Heart left ventricle (tissue), 16 donors: ENCODE data around the gene OR8G5. TPM values are rescaled to one million over a fixed set of nuclear protein-coding genes. Genes with fewer than 3 reads are reported as not detected.

ENCODE experiments used
- ATAC-seq, 4 donors: fragments of 200-7000 bp; cut with Tn5 transposase; one replicate each; pipeline ENCODE4 v1.9.1; 2020 to 2022; ENCODE audit warnings: moderate library complexity in 4 of 4, mild to moderate bottlenecking in 3 of 4, moderate number of reproducible peaks in 1 of 4
- DNase-seq, 5 donors: peaks; one replicate each; pipeline ENCODE4 v3.0.0-alpha.2; 2020
- H3K27ac ChIP-seq, 12 donors: fragments of 200-600 bp; sonication (generic) in 4 of 12; one replicate each; pipeline versions ENCODE4 v1.5.0 to v1.8.0; 2016 to 2022; ENCODE audit warnings: mild to moderate bottlenecking in 2 of 12
- H3K27me3 ChIP-seq, 9 donors: fragments of 200-600 bp; sonication (generic) in 2 of 9; one replicate each; pipeline versions ENCODE4 v1.5.1 to v1.8.0; 2016 to 2022; ENCODE audit warnings: mild to moderate bottlenecking in 3 of 9
- H3K36me3 ChIP-seq, 9 donors: fragments of 200-600 bp; sonication (generic) in 2 of 9; one replicate each; pipeline versions ENCODE4 v1.5.0 to v1.8.0; 2018 to 2022; ENCODE audit warnings: mild to moderate bottlenecking in 2 of 9
- H3K4me1 ChIP-seq, 12 donors: fragments of 200-600 bp; sonication (generic) in 4 of 12; one replicate each; pipeline versions ENCODE4 v1.5.0 to v1.8.0; 2016 to 2022; ENCODE audit warnings: mild to moderate bottlenecking in 3 of 12
- H3K4me3 ChIP-seq, 12 donors: fragments of 200-600 bp; sonication (generic) in 4 of 12; one replicate each; pipeline versions ENCODE4 v1.5.0 to v1.8.0; 2017 to 2022; ENCODE audit warnings: mild to moderate bottlenecking in 9 of 12, moderate library complexity in 4 of 12
- H3K9me3 ChIP-seq, 12 donors: fragments of 200-600 bp; sonication (generic) in 4 of 12; one replicate each; pipeline versions ENCODE4 v1.5.0 to v1.8.0; 2016 to 2022; ENCODE audit warnings: mild to moderate bottlenecking in 1 of 12
- CTCF ChIP-seq, 12 donors: fragments of 200-600 bp; sonication (generic) in 4 of 12; IDR thresholded peaks; one replicate each; pipeline versions ENCODE4 v1.5.0 to v1.8.0; 2018 to 2022; ENCODE audit warnings: antibody characterized with exemption in 12 of 12, mild to moderate bottlenecking in 5 of 12
- POLR2A ChIP-seq, 2 donors: fragments of 450-650 bp; IDR thresholded peaks; one replicate each; pipeline ENCODE4 v1.6.1; 2017; ENCODE audit warnings: antibody characterized with exemption in 2 of 2, mild to moderate bottlenecking in 2 of 2, moderate library complexity in 2 of 2
- WGBS, 4 donors: extraction: QIAGEN DNeasy Blood & Tissue Kit in 2 of 4; methylation state at CpG; one replicate each; pipeline versions ENCODE4 v1.1.5 to v1.1.7; 2013 to 2018; 5-methylcytosine and 5-hydroxymethylcytosine counted together
- intact Hi-C, 10 donors: fragments of 100-400 bp; cut with DNase I; formaldehyde crosslinking; loops; one replicate each; pipeline versions ENCODE4 v1.11.1 to v1.14.2; 2022
- polyA plus RNA-seq, 2 donors: library from polyadenylated mRNA; stranded (reverse); fragments of 200-250 nt; gene quantifications; one replicate each; pipeline ENCODE4 v1.2.3, GENCODE V29; 2013
- total RNA-seq, 9 donors: library from RNA; depleted of rRNA in 2 of 9; stranded (reverse); fragments of >200 nt in 2 of 9; fragmentation: NEBNext Ultra II Directional in 3 of 9; extraction: Animal tissue kit (Norgen Biotek cat#: 25700) in 3 of 9; gene quantifications; one replicate each; pipeline versions ENCODE4 v1.1.0 to v1.2.4, GENCODE V29; 2016 to 2023
- donor health status: ischemic (EF 13 %, LVEDD 7.1; RV severe dilation, severe dysfunction).
- donor health status: healthy with polysubstance abuse.
- donor health status: DM: no; HTN: yes; CAD: no.
- donor health status: DM: no; HTN: no; CAD: no.
- donor health status: ischemic (EF 25% LVEDD 6.9; RV normal size, moderate dysfunction).
- donor health status: ischemic (EF 25% LVEDD 5.7; RV mildly dilated, moderate dysfunction).
- donor health status: healthy.
- donor health status: DM: yes; HTN: yes; CAD: no.
- donor health status: ischemic (EF 35%, LVEDD 5.7; RV mildly dilated, moderate dysfunction).
- donor health status: nonischemic (EF 11% LVEDD 7.7; RV severe dilation, severe dysfunction).
- donor health status: DM: yes; HTN: yes; CAD: no.
- donor health status: PGD.
- donor health status: ischemic (EF 29% LVEDD 5.4; RV normal size, mild dysfunction).
- donor health status: nonischemic (EF 23%, LVEDD 6.1; RV moderate dilation, normal function).

OR8G5 gene
- total and polyA plus RNA-seq, 11 donors: not detected

GRCh38 chr11:124285610-124286344, 29.6 kb downstream of the OR8G5 start:
- no peak for DNase-seq
- 62 to 66% (median 62%) methylated on average over 3 of the region's 3 CpGs for WGBS, 4 donors
- TF ChIP-seq CTCF (IDR thresholded peaks at IDR 0.05): no peak
- no peak for TF ChIP-seq POLR2A (IDR thresholded peaks at IDR 0.05)
- no peak for ATAC-seq
- Histone ChIP-seq H3K9me3 (peaks cover 0 to 31% (median 2%) of the 10 kb centered on the region in 12 donors), H3K4me3 (no peak overlapping the region), H3K27ac (no peak overlapping the region), H3K4me1 (no peaks in the 10 kb centered on the region), H3K27me3 (no peaks in the 10 kb centered on the region), H3K36me3 (no peaks in the 10 kb centered on the region)
- intact Hi-C loops: no loop called here

GRCh38 chr11:124294687-124295086, 38.5 kb downstream of the OR8G5 start:
- Histone ChIP-seq H3K9me3 (peaks cover 0 to 4% (median 0%) of the 10 kb centered on the region in 12 donors), H3K4me3 (no peak overlapping the region), H3K4me1 (no peaks in the 10 kb centered on the region), H3K27ac (no peak overlapping the region), H3K36me3 (no peaks in the 10 kb centered on the region), H3K27me3 (peaks cover 0 to 7% (median 0%) of the 10 kb centered on the region in 9 donors)
- TF ChIP-seq CTCF (IDR thresholded peaks at IDR 0.05): no peak
- TF ChIP-seq POLR2A (IDR thresholded peaks at IDR 0.05): no peak
- DNase-seq (no peak), ATAC-seq (no peak)
- 61 to 82% (median 78%) methylated on average over 1 of the region's 1 CpG for WGBS, 4 donors
- intact Hi-C loops: no loop called here

- Histone ChIP-seq H3K9me3 (no peaks in the 10 kb centered on the region), H3K4me1 (no peaks in the 10 kb centered on the region), H3K27me3 (peaks cover 0 to 7% (median 0%) of the 10 kb centered on the region in 9 donors), H3K27ac (no peak overlapping the region), H3K36me3 (no peaks in the 10 kb centered on the region), H3K4me3 (no peak overlapping the region)
- DNase-seq: no peak
- ATAC-seq: no peak
- intact Hi-C loops: no loop called here
- no peak for TF ChIP-seq CTCF (IDR thresholded peaks at IDR 0.05)
- TF ChIP-seq POLR2A (IDR thresholded peaks at IDR 0.05): no peak
Measured at GRCh38 chr11:124296016-124296415, 39.8 kb downstream of the OR8G5 start.

GRCh38 chr11:124297921-124298320, 41.7 kb downstream of the OR8G5 start:
- DNase-seq (no peak), ATAC-seq (no peak)
- TF ChIP-seq CTCF (IDR thresholded peaks at IDR 0.05) (no peak), POLR2A (IDR thresholded peaks at IDR 0.05) (no peak)
- intact Hi-C loops: no loop called here
- Histone ChIP-seq H3K36me3 (no peaks in the 10 kb centered on the region), H3K27me3 (peaks cover 0 to 7% (median 0%) of the 10 kb centered on the region in 9 donors), H3K4me3 (no peak overlapping the region), H3K9me3 (no peaks in the 10 kb centered on the region), H3K27ac (no peak overlapping the region), H3K4me1 (peaks cover 0 to 5% (median 0%) of the 10 kb centered on the region in 12 donors)
- 63 to 82% (median 78%) methylated on average over 4 of the region's 4 CpGs for WGBS, 4 donors
